H9 (cell line): ENCODE results near the gene STK24. TPM values are rescaled to one million over a fixed set of nuclear protein-coding genes. Genes with fewer than 3 reads are reported as not detected.

Source experiments
- DNase-seq: peaks from one replicate; pipeline ENCODE4 v3.0.0-alpha.2; 2017
- H2AFZ ChIP-seq: one replicate; pipeline ENCODE4 v1.6.1; 2013; ENCODE audit warnings: mild to moderate bottlenecking, low read length, control low read depth, moderate library complexity
- H2AK5ac ChIP-seq: 2 replicates; pipeline ENCODE4 v1.6.1; 2013; ENCODE audit warnings: low read length, control low read depth, mixed read lengths; ENCODE audit not compliant: insufficient read length
- H2BK120ac ChIP-seq: one replicate; pipeline ENCODE4 v1.6.1; 2013; ENCODE audit warnings: low read depth, mild to moderate bottlenecking, low read length, control low read depth, inconsistent platforms; ENCODE audit not compliant: poor library complexity, severe bottlenecking
- H2BK12ac ChIP-seq: 2 replicates; pipeline ENCODE4 v1.6.1; 2013; ENCODE audit warnings: low read length, control low read depth, mixed read lengths, low read depth; ENCODE audit not compliant: insufficient read length
- H2BK15ac ChIP-seq: 2 replicates; pipeline ENCODE4 v1.6.1; 2013; ENCODE audit warnings: low read depth, low read length, control low read depth
- H2BK20ac ChIP-seq: one replicate; pipeline ENCODE4 v1.6.1; 2013; ENCODE audit warnings: low read depth, mild to moderate bottlenecking, low read length, control low read depth, inconsistent platforms; ENCODE audit not compliant: poor library complexity, severe bottlenecking
- H2BK5ac ChIP-seq: 2 replicates; pipeline ENCODE4 v1.6.1; 2013; ENCODE audit warnings: low read length, control low read depth, mixed read lengths; ENCODE audit not compliant: insufficient read length
- H3K14ac ChIP-seq: 2 replicates; pipeline ENCODE4 v1.6.1; 2013; ENCODE audit warnings: low read length, control low read depth; ENCODE audit not compliant: insufficient read depth
- H3K18ac ChIP-seq: 2 replicates; pipeline ENCODE4 v1.6.1; 2013; ENCODE audit warnings: low read depth, mild to moderate bottlenecking, mixed read lengths, low read length, control low read depth; ENCODE audit not compliant: insufficient read length
- H3K23ac ChIP-seq: 2 replicates; pipeline ENCODE4 v1.6.1; 2013; ENCODE audit warnings: low read length, control low read depth, mixed read lengths, low read depth; ENCODE audit not compliant: insufficient read length
- H3K23me2 ChIP-seq: 2 replicates; pipeline ENCODE4 v1.6.1; 2013; ENCODE audit warnings: low read depth, mild to moderate bottlenecking, mixed read lengths, low read length, control low read depth; ENCODE audit not compliant: insufficient read length, poor library complexity, severe bottlenecking
- H3K27ac ChIP-seq: 2 replicates; pipeline ENCODE4 v1.5.1; 2013; ENCODE audit warnings: low read length, control low read depth, mixed read lengths, low read depth; ENCODE audit not compliant: insufficient read length
- H3K27me3 ChIP-seq: 2 replicates; pipeline ENCODE4 v1.6.1; 2013; ENCODE audit warnings: low read length, control low read depth, inconsistent platforms; ENCODE audit not compliant: insufficient read depth
- H3K4ac ChIP-seq: 2 replicates; pipeline ENCODE4 v1.6.1; 2013; ENCODE audit warnings: low read depth, mild to moderate bottlenecking, control low read depth, inconsistent platforms, low read length, moderate library complexity
- H3K4me1 ChIP-seq: 2 replicates; pipeline ENCODE4 v1.6.1; 2013; ENCODE audit warnings: low read length, control low read depth, inconsistent platforms; ENCODE audit not compliant: insufficient read depth
- H3K4me2 ChIP-seq: 2 replicates; pipeline ENCODE4 v1.6.1; 2013; ENCODE audit warnings: low read length, control low read depth, mixed read lengths; ENCODE audit not compliant: insufficient read length, insufficient read depth
- H3K56ac ChIP-seq: 2 replicates; pipeline ENCODE4 v1.6.1; 2013; ENCODE audit warnings: low read depth, mild to moderate bottlenecking, mixed read lengths, low read length, control low read depth; ENCODE audit not compliant: insufficient read length
- H3K79me1 ChIP-seq: 2 replicates; pipeline ENCODE4 v1.6.1; 2013; ENCODE audit warnings: low read depth, mild to moderate bottlenecking, moderate library complexity, low read length, control low read depth, inconsistent platforms; ENCODE audit not compliant: insufficient read depth, poor library complexity, severe bottlenecking
- H3K79me2 ChIP-seq: 2 replicates; pipeline ENCODE4 v1.6.1; 2013; ENCODE audit warnings: low read length, control low read depth, inconsistent platforms; ENCODE audit not compliant: insufficient read depth
- H3K9ac ChIP-seq: 2 replicates; pipeline ENCODE4 v1.6.1; 2013; ENCODE audit warnings: low read length, control low read depth, mixed read lengths; ENCODE audit not compliant: insufficient read length; ENCODE audit errors: extremely low read depth
- H3K9me3 ChIP-seq: one replicate; pipeline ENCODE4 v1.6.1; 2013; ENCODE audit warnings: low read depth, low read length, inconsistent platforms; ENCODE audit not compliant: control insufficient read depth
- H3T11ph ChIP-seq: one replicate; pipeline ENCODE4 v1.6.1; 2013; ENCODE audit warnings: mild to moderate bottlenecking, low read length, control low read depth, inconsistent platforms
- H4K20me1 ChIP-seq: one replicate; pipeline ENCODE4 v1.6.1; 2013; ENCODE audit not compliant: control insufficient read depth, insufficient read length, insufficient read depth
- H4K5ac ChIP-seq: 2 replicates; pipeline ENCODE4 v1.6.1; 2013; ENCODE audit warnings: low read depth, mild to moderate bottlenecking, mixed read lengths, low read length, control low read depth; ENCODE audit not compliant: insufficient read length
- H4K8ac ChIP-seq: replicated peaks from 2 replicates; pipeline ENCODE4 v1.6.1; 2013; ENCODE audit warnings: low read length, control low read depth, mixed read lengths, low read depth; ENCODE audit not compliant: insufficient read length
- H4K91ac ChIP-seq: 2 replicates; pipeline ENCODE4 v1.6.1; 2013; ENCODE audit warnings: low read depth, mild to moderate bottlenecking, moderate library complexity, mixed read lengths, low read length, control low read depth; ENCODE audit not compliant: insufficient read length
- H3K27ac Mint-ChIP-seq, 3 experiments: 2 replicates in 2 of 3; 3 replicates in 1 of 3; pipeline ENCODE4 v1.8.0; 2020 to 2021; ENCODE audit warnings: mixed read lengths in 3 of 3, mild to moderate bottlenecking in 1 of 3, moderate library complexity in 1 of 3
- H3K27me3 Mint-ChIP-seq: 2 replicates; pipeline ENCODE4 v1.8.0; 2021; ENCODE audit warnings: low read depth, mild to moderate bottlenecking, moderate library complexity, mixed read lengths
- H3K36me3 Mint-ChIP-seq, 3 experiments: 2 replicates in 2 of 3; 3 replicates in 1 of 3; pipeline ENCODE4 v1.8.0; 2020 to 2021; ENCODE audit warnings: low read depth in 3 of 3, mixed read lengths in 3 of 3; ENCODE audit not compliant: insufficient read depth in 1 of 3
- H3K4me1 Mint-ChIP-seq, 2 experiments: 2 replicates each; pipeline ENCODE4 v1.8.0; 2020; ENCODE audit warnings: mixed read lengths in 2 of 2
- H3K4me3 Mint-ChIP-seq, 2 experiments: 2 replicates in 1 of 2; 3 replicates in 1 of 2; pipeline ENCODE4 v1.8.0; 2020 to 2021; ENCODE audit warnings: mild to moderate bottlenecking in 2 of 2, mixed read lengths in 2 of 2, moderate library complexity in 1 of 2
- H3K9me3 Mint-ChIP-seq, 2 experiments: 2 replicates in 1 of 2; 3 replicates in 1 of 2; pipeline ENCODE4 v1.8.0; 2020; ENCODE audit warnings: mild to moderate bottlenecking in 2 of 2, mixed read lengths in 2 of 2, moderate library complexity in 1 of 2
- WGBS: extraction: QIAGEN DNeasy Blood & Tissue Kit; methylation state at CpG from one replicate; pipeline ENCODE4 v1.1.7; 2013; ENCODE audit warnings: missing lambda C conversion rate, low lambda C conversion rate, mixed read lengths; ENCODE audit not compliant: insufficient read length; ENCODE audit errors: extremely low coverage; 5-methylcytosine and 5-hydroxymethylcytosine counted together
- total RNA-seq: library from RNA; stranded (reverse); gene quantifications from 2 replicates; pipeline ENCODE4 v1.2.1, GENCODE V29; 2021
- TF ChIP-seq, protein P1 (sequence below): fragments of 200-600 bp; sonication (generic); conservative IDR thresholded peaks from 3 replicates; pipeline ENCODE4 v1.8.0; 2021; ENCODE audit warnings: antibody characterized with exemption, mild to moderate bottlenecking

The STK24 gene
- total RNA-seq, 1 experiment from 2014 or later, result 134 TPM

DNA sequence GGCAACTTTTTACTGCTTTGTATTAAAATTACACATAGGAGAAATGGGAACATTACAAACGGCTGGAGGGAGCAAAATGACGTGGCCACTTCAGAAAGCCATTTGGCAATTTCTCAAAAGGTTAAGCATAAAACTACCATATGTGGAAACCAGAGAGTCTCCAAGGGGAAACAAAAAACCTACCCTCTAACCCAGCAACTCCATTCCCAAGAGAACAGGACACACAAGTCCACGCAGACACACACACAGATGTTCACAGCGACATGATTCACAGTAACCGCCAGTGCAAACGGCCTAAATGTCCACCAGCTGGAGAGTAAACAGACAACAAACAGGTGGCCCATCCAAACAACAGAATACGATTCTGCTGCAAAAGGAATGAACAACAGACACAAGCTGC lies 37.2 kb downstream of the STK24 start:
- Histone ChIP-seq H2BK120ac (no peak overlapping the region), H3K4me1 (peaks cover 15% of the 10 kb centered on the region; the same call in 1 of the 2 replicates), H3K79me2 (peaks cover 69% of the 10 kb centered on the region), H2BK5ac (no peak overlapping the region), H2BK15ac (no peak overlapping the region), H3T11ph (no peak overlapping the region), H3K9ac (no peak overlapping the region), H3K79me1 (peaks cover 19% of the 10 kb centered on the region), H3K27ac (no peak overlapping the region), H4K91ac (no peak overlapping the region), H3K18ac (peak overlapping the region; percentile 25), H3K4me2 (no peak overlapping the region), H2AFZ (no peak overlapping the region), H4K5ac (no peak overlapping the region), H3K56ac (no peak overlapping the region), H3K27me3 (no peaks in the 10 kb centered on the region), H3K9me3 (no peaks in the 10 kb centered on the region), H3K4ac (no peak overlapping the region), H2BK12ac (no peak overlapping the region), H2BK20ac (no peak overlapping the region), H4K8ac (no peak overlapping the region), H3K14ac (no peak overlapping the region; the same call in 1 of the 2 replicates), H3K23ac (no peak overlapping the region), H3K23me2 (no peaks in the 10 kb centered on the region), H2AK5ac (no peak overlapping the region), H4K20me1 (no peaks in the 10 kb centered on the region)
- DNase-seq, result no peak
- Mint-ChIP-seq H3K4me3 (no peak overlapping the region), H3K27ac (no peak overlapping the region), H3K9me3 (no peaks in the 10 kb centered on the region; a peak in 1 of 5 replicates), H3K4me1 (peaks cover 66 to 72% of the 10 kb centered on the region in 2 experiments), H3K27me3 (no peaks in the 10 kb centered on the region), H3K36me3 (peaks cover 2 to 9% (median 9%) of the 10 kb centered on the region in 3 experiments; a peak in 3 of 7 replicates)
- no CpG with 5 or more reads among the region's 7 CpGs for WGBS
- TF ChIP-seq, protein P1, sequence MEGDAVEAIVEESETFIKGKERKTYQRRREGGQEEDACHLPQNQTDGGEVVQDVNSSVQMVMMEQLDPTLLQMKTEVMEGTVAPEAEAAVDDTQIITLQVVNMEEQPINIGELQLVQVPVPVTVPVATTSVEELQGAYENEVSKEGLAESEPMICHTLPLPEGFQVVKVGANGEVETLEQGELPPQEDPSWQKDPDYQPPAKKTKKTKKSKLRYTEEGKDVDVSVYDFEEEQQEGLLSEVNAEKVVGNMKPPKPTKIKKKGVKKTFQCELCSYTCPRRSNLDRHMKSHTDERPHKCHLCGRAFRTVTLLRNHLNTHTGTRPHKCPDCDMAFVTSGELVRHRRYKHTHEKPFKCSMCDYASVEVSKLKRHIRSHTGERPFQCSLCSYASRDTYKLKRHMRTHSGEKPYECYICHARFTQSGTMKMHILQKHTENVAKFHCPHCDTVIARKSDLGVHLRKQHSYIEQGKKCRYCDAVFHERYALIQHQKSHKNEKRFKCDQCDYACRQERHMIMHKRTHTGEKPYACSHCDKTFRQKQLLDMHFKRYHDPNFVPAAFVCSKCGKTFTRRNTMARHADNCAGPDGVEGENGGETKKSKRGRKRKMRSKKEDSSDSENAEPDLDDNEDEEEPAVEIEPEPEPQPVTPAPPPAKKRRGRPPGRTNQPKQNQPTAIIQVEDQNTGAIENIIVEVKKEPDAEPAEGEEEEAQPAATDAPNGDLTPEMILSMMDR, result no peak
